NCI-H2081 (cell line): ENCODE results near the gene CADM2.

Experiments used
- DNase-seq, 2 experiments: peaks; one replicate each; lab custom pipeline; 2025; lab: John Stamatoyannopoulos, UW

The CADM2 gene

GRCh38 chr3:85189731-85190130 lies 230.9 kb downstream of the CADM2 start:
- no peak for DNase-seq

- no peak for DNase-seq
These were observed 234.8 kb downstream of the CADM2 start for GRCh38 chr3:85193565-85193964.

- DNase-seq = no peak
These were observed 249.9 kb downstream of the CADM2 start for GRCh38 chr3:85208650-85209049.

GRCh38 chr3:85210540-85210939 lies 251.8 kb downstream of the CADM2 start:
- DNase-seq = no peak

- DNase-seq = no peak
These were observed 270.2 kb downstream of the CADM2 start for GRCh38 chr3:85228966-85229365.

GRCh38 chr3:85244091-85244490 lies 285.3 kb downstream of the CADM2 start:
- DNase-seq = no peak

GRCh38 chr3:85244519-85244918 lies 285.7 kb downstream of the CADM2 start:
- DNase-seq = no peak

- DNase-seq = no peak
These were observed 293.0 kb downstream of the CADM2 start for GRCh38 chr3:85251766-85252165.

- DNase-seq = no peak
These were observed 293.9 kb downstream of the CADM2 start for GRCh38 chr3:85252686-85253085.

GRCh38 chr3:85254738-85255137 lies 295.9 kb downstream of the CADM2 start:
- DNase-seq = no peak

- DNase-seq = peak in 1 of 2 experiments; percentile 6
These were observed 297.2 kb downstream of the CADM2 start for GRCh38 chr3:85255949-85256348.

GRCh38 chr3:85258326-85258725 lies 299.5 kb downstream of the CADM2 start:
- DNase-seq = no peak

- no peak for DNase-seq
These were observed 300.0 kb downstream of the CADM2 start for GRCh38 chr3:85258819-85259218.

- no peak for DNase-seq
These were observed 301.0 kb downstream of the CADM2 start for GRCh38 chr3:85259748-85260147.

- DNase-seq = no peak
These were observed 305.6 kb downstream of the CADM2 start for GRCh38 chr3:85264381-85264780.

GRCh38 chr3:85270488-85270887 lies 311.7 kb downstream of the CADM2 start:
- DNase-seq = no peak

GRCh38 chr3:85271911-85272310 lies 313.1 kb downstream of the CADM2 start:
- DNase-seq = no peak

GRCh38 chr3:85288257-85288656 lies 329.5 kb downstream of the CADM2 start:
- no peak for DNase-seq

GRCh38 chr3:85297291-85297690 lies 338.5 kb downstream of the CADM2 start:
- no peak for DNase-seq

- DNase-seq = no peak
These were observed 339.2 kb downstream of the CADM2 start for GRCh38 chr3:85298032-85298431.

GRCh38 chr3:85303156-85303555 lies 344.4 kb downstream of the CADM2 start:
- DNase-seq = no peak

- DNase-seq = no peak
These were observed 345.7 kb downstream of the CADM2 start for GRCh38 chr3:85304360-85304964.

GRCh38 chr3:85312331-85312730 lies 353.5 kb downstream of the CADM2 start:
- no peak for DNase-seq

- DNase-seq = no peak
These were observed 354.6 kb downstream of the CADM2 start for GRCh38 chr3:85313380-85313779.

- DNase-seq = no peak
These were observed 357.5 kb downstream of the CADM2 start for GRCh38 chr3:85316252-85316651.
